Measurements from ENCODE around the gene GLRX5. TPM values are rescaled to one million over a fixed set of nuclear protein-coding genes. Genes with fewer than 3 reads are reported as not detected.

GLRX5 gene
- total RNA-seq, 1 donor from 2014 or later: 99.9 TPM

DNA sequence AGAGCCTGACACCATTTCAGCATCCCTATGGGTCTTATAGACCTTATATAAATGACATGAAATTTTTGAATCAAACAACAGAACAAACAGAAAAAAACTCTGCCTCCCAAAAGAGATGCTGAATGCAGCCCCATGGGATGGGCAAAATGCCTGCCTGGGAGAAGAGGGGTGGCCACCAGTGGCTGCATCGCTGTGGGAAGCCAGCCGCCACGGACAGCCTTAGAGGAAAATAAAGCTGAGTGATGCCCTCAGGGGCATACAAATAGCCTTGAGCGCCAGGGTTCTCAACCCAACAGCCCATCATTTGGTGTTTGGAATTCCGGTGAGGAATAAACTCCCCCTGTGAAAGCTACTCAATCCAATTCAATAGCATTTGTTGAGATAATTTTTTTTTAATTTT lies 41.3 kb upstream of the GLRX5 start:
- Mint-ChIP-seq H3K4me3 (no peak overlapping the region), H3K27ac (no peak overlapping the region), H3K36me3 (no peaks in the 10 kb centered on the region), H3K27me3 (ENCODE audit: insufficient read depth, low read depth) (peaks cover 7% of the 10 kb centered on the region), H3K9me3 (peaks cover 2% of the 10 kb centered on the region), H3K4me1 (peaks cover 22% of the 10 kb centered on the region)
- no peak overlapping the region for H3K4me2 ChIP-seq
- no peaks in the 10 kb centered on the region for H3K9me3 ChIP-seq (ENCODE audit: low read depth)
- peaks cover 6% of the 10 kb centered on the region for H3K4me1 ChIP-seq
- H3K4me3 ChIP-seq: no peak overlapping the region
- H2AFZ ChIP-seq (replicated peaks): no peak overlapping the region
- no peaks in the 10 kb centered on the region for H3K36me3 ChIP-seq
- DNase-seq (ENCODE audit: low spot score): no peak
- no peaks in the 10 kb centered on the region for H3F3A ChIP-seq (ENCODE audit: low read depth)
- no peaks in the 10 kb centered on the region for H4K20me1 ChIP-seq (ENCODE audit: low read depth)
- H3K27ac ChIP-seq: no peak overlapping the region
- H3K27me3 ChIP-seq: no peaks in the 10 kb centered on the region
- no peak for TF ChIP-seq EZH2 (IDR thresholded peaks at IDR 0.05)
- TF ChIP-seq EZH2phosphoT487 (IDR thresholded peaks at IDR 0.05): no peak
- TF ChIP-seq, protein P1, sequence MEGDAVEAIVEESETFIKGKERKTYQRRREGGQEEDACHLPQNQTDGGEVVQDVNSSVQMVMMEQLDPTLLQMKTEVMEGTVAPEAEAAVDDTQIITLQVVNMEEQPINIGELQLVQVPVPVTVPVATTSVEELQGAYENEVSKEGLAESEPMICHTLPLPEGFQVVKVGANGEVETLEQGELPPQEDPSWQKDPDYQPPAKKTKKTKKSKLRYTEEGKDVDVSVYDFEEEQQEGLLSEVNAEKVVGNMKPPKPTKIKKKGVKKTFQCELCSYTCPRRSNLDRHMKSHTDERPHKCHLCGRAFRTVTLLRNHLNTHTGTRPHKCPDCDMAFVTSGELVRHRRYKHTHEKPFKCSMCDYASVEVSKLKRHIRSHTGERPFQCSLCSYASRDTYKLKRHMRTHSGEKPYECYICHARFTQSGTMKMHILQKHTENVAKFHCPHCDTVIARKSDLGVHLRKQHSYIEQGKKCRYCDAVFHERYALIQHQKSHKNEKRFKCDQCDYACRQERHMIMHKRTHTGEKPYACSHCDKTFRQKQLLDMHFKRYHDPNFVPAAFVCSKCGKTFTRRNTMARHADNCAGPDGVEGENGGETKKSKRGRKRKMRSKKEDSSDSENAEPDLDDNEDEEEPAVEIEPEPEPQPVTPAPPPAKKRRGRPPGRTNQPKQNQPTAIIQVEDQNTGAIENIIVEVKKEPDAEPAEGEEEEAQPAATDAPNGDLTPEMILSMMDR (IDR thresholded peaks at IDR 0.05): no peak
- H3K9ac ChIP-seq: no peak overlapping the region
- no peaks in the 10 kb centered on the region for H3K79me2 ChIP-seq (ENCODE audit: low read depth)

DNA sequence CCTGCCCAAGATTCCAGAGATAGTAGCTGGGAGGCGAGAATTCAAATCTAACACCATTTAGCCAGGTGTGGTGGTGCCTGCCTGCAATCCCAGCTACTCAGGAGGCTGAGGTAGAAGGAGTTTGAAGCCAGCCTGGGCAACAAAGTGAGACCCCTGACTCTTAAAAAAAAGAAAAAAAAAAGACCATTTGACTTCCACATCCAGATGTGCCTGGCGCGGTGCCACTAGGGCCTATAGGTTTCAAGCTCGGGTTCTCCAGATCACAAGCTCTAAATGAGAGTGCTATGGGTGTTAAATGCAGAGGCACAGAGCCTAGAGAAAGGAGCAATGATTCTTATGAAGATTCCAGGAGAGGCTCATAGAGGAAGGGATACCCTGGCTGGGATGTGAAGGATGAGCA lies 40.9 kb upstream of the GLRX5 start:
- Histone ChIP-seq H2AFZ (replicated peaks) (no peak overlapping the region), H3K36me3 (no peaks in the 10 kb centered on the region), H3F3A (ENCODE audit: low read depth) (no peaks in the 10 kb centered on the region), H3K4me3 (no peak overlapping the region), H3K27ac (no peak overlapping the region), H3K79me2 (ENCODE audit: low read depth) (no peaks in the 10 kb centered on the region), H3K9me3 (ENCODE audit: low read depth) (no peaks in the 10 kb centered on the region), H3K27me3 (no peaks in the 10 kb centered on the region), H3K4me2 (no peak overlapping the region), H3K9ac (no peak overlapping the region), H3K4me1 (peaks cover 6% of the 10 kb centered on the region), H4K20me1 (ENCODE audit: low read depth) (no peaks in the 10 kb centered on the region)
- Mint-ChIP-seq H3K4me3 (no peak overlapping the region), H3K27me3 (ENCODE audit: insufficient read depth, low read depth) (peaks cover 5% of the 10 kb centered on the region), H3K36me3 (no peaks in the 10 kb centered on the region), H3K9me3 (peaks cover 2% of the 10 kb centered on the region), H3K4me1 (peaks cover 26% of the 10 kb centered on the region), H3K27ac (no peak overlapping the region)
- TF ChIP-seq EZH2 (IDR thresholded peaks at IDR 0.05): no peak
- DNase-seq (ENCODE audit: low spot score): no peak

GRCh38 chr14:95494456-95494855 lies 40.4 kb upstream of the GLRX5 start:
- Mint-ChIP-seq H3K9me3 (peaks cover 2% of the 10 kb centered on the region), H3K4me1 (peaks cover 30% of the 10 kb centered on the region), H3K27ac (no peak overlapping the region), H3K4me3 (no peak overlapping the region), H3K36me3 (no peaks in the 10 kb centered on the region), H3K27me3 (ENCODE audit: insufficient read depth, low read depth) (peaks cover 8% of the 10 kb centered on the region)
- Histone ChIP-seq H3K4me2 (no peak overlapping the region), H3K27me3 (no peaks in the 10 kb centered on the region), H2AFZ (replicated peaks) (no peak overlapping the region), H3K27ac (no peak overlapping the region), H3K4me1 (peaks cover 6% of the 10 kb centered on the region), H3K9ac (no peak overlapping the region), H3K4me3 (no peak overlapping the region), H4K20me1 (ENCODE audit: low read depth) (no peaks in the 10 kb centered on the region), H3K79me2 (ENCODE audit: low read depth) (no peaks in the 10 kb centered on the region), H3F3A (ENCODE audit: low read depth) (no peaks in the 10 kb centered on the region), H3K36me3 (no peaks in the 10 kb centered on the region), H3K9me3 (ENCODE audit: low read depth) (no peaks in the 10 kb centered on the region)
- no peak for DNase-seq (ENCODE audit: low spot score)
- no peak for TF ChIP-seq EZH2phosphoT487 (IDR thresholded peaks at IDR 0.05)
- TF ChIP-seq, protein P1 (IDR thresholded peaks at IDR 0.05): no peak
- TF ChIP-seq EZH2 (IDR thresholded peaks at IDR 0.05): no peak

- no peak overlapping the region for H3K4me2 ChIP-seq
- no peak overlapping the region for H3K9ac ChIP-seq
- no peak overlapping the region for H3K4me3 ChIP-seq
- H4K20me1 ChIP-seq (ENCODE audit: low read depth): no peaks in the 10 kb centered on the region
- H3K4me1 ChIP-seq: peaks cover 6% of the 10 kb centered on the region
- no peak overlapping the region for H3K27ac Mint-ChIP-seq
- H3K4me1 Mint-ChIP-seq: peaks cover 32% of the 10 kb centered on the region
- DNase-seq (ENCODE audit: low spot score): no peak
- H3K4me3 Mint-ChIP-seq: no peak overlapping the region
- H3K36me3 ChIP-seq: no peaks in the 10 kb centered on the region
- no peaks in the 10 kb centered on the region for H3K9me3 ChIP-seq (ENCODE audit: low read depth)
- H3K9me3 Mint-ChIP-seq: peaks cover 2% of the 10 kb centered on the region
- peaks cover 9% of the 10 kb centered on the region for H3K27me3 Mint-ChIP-seq (ENCODE audit: insufficient read depth, low read depth)
- H3K79me2 ChIP-seq (ENCODE audit: low read depth): no peaks in the 10 kb centered on the region
- H3K36me3 Mint-ChIP-seq: no peaks in the 10 kb centered on the region
- H3K27ac ChIP-seq: no peak overlapping the region
- H2AFZ ChIP-seq (replicated peaks): no peak overlapping the region
- TF ChIP-seq EZH2phosphoT487 (IDR thresholded peaks at IDR 0.05): no peak
- no peak for TF ChIP-seq EZH2 (IDR thresholded peaks at IDR 0.05)
- TF ChIP-seq, protein P1 (IDR thresholded peaks at IDR 0.05): no peak
- H3F3A ChIP-seq (ENCODE audit: low read depth): no peaks in the 10 kb centered on the region
- no peaks in the 10 kb centered on the region for H3K27me3 ChIP-seq
Observed at GRCh38 chr14:95495076-95495475, 39.8 kb upstream of the GLRX5 start.

All from neural progenitor cell (in vitro differentiated cells).